Measurements from ENCODE around the gene ARHGAP5. TPM values are rescaled to one million over a fixed set of nuclear protein-coding genes. Genes with fewer than 3 reads are reported as not detected.

ARHGAP5 gene
- total RNA-seq, 2 donors from 2014 or later: 65.1 to 77.7 TPM

GRCh38 chr14:32081901-32082300 is 4.8 kb downstream of the ARHGAP5 start:
- Mint-ChIP-seq H3K36me3 (ENCODE audit: low read depth) (peaks cover 2% of the 10 kb centered on the region), H3K4me1 (peaks cover 46% of the 10 kb centered on the region), H3K4me3 (no peak overlapping the region), H3K27me3 (no peaks in the 10 kb centered on the region), H3K27ac (no peak overlapping the region)
- DNase-seq: no peak
- H3K9me3 ChIP-seq (ENCODE audit: control insufficient read depth, low read length, poor library complexity, severe bottlenecking): no peaks in the 10 kb centered on the region
- ATAC-seq: no peak

- Mint-ChIP-seq H3K27me3 (no peaks in the 10 kb centered on the region), H3K27ac (no peak overlapping the region), H3K36me3 (ENCODE audit: low read depth) (peaks cover 2% of the 10 kb centered on the region), H3K4me3 (no peak overlapping the region), H3K4me1 (peaks cover 45% of the 10 kb centered on the region)
- no peak for DNase-seq
- no peaks in the 10 kb centered on the region for H3K9me3 ChIP-seq (ENCODE audit: control insufficient read depth, low read length, poor library complexity, severe bottlenecking)
- ATAC-seq: no peak
Measured at GRCh38 chr14:32083315-32083624, 6.2 kb downstream of the ARHGAP5 start.

DNA sequence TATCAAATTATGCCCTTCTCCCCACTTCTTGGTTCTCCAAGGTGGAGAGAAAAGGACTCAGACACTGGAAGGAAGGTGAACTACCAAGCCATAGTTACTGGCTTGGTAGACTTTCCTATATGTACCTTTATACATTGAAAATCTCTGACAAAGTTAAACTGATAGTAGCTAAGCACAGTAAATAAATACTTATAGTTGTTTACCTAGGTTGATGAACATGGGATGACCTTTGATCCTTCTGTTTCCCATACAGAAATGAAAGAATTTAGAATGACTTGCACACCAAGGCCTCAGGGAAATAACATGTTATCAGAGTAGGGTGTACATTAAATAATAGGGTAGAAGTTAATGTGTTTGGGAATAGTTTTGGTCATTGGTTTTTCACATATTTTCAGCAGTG is 6.7 kb downstream of the ARHGAP5 start:
- H3K4me1 Mint-ChIP-seq: peaks cover 40% of the 10 kb centered on the region
- no peaks in the 10 kb centered on the region for H3K9me3 ChIP-seq (ENCODE audit: control insufficient read depth, low read length, poor library complexity, severe bottlenecking)
- ATAC-seq: no peak
- no peak overlapping the region for H3K4me3 Mint-ChIP-seq
- no peak overlapping the region for H3K27ac Mint-ChIP-seq
- H3K36me3 Mint-ChIP-seq (ENCODE audit: low read depth): peaks cover 2% of the 10 kb centered on the region
- no peaks in the 10 kb centered on the region for H3K27me3 Mint-ChIP-seq
- DNase-seq: no peak

DNA sequence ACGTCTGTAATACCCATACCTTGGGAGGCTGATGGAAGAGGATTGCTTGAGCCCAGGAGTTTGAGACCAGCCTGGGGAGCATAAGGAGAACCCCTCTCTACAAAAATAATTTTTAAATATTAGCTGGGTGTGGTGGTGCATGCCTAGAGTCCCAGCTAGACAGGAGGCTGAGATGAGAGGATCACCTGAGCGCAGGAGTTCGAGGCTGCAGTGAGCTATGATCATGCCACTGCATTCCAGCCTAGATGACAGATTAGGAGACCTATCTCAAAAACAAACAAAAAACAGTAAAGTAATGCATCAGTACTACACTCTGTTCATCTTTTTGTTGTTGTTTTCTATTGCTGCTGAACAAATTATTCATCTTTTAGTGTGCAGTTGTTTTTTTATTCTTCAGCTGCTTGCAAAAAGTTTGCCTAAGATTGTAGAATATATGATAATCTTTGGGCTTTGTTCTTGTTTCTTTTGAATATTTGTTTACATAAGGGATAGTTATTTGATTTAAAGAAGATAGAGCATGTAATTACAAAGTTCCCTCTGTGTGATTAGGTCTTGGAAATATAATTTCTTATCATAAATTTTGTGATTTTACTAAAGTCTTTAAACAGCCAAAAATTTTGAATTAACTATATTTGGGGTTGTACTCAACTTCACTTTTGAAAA is 8.2 kb downstream of the ARHGAP5 start:
- DNase-seq (no peak), ATAC-seq (no peak)
- H3K4me3 Mint-ChIP-seq: no peak overlapping the region
- no peaks in the 10 kb centered on the region for H3K27me3 Mint-ChIP-seq
- peak overlapping the region; percentile 79 for H3K27ac Mint-ChIP-seq
- H3K9me3 ChIP-seq (ENCODE audit: control insufficient read depth, low read length, poor library complexity, severe bottlenecking): no peaks in the 10 kb centered on the region
- H3K36me3 Mint-ChIP-seq (ENCODE audit: low read depth): peaks cover 2% of the 10 kb centered on the region
- H3K4me1 Mint-ChIP-seq: peaks cover 35% of the 10 kb centered on the region

DNA sequence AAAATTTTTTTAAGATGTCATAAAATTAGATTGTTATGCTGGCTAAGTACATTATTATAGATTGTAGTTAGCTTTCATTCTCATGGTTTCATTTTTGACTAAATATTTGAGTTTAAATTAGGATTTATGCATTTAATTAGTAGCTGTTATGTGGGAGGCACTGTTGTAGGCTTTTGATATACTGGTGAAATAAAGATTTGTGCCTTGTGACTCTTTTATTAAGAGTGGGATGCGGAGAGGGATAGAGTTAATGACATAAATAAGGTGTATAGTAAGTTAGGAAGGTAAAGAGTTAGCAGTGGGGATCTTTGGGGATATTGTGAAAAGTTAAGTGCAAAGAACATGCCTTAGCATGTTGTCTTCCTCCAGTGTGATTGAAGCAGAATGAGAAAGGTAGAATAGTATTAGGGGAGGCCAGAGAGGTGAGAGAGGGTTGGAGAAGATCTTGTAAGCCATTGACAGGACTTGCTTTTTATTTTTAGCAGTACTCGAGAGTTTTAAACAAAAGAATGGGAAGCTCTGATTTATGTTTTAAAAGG is 8.8 kb downstream of the ARHGAP5 start:
- H3K27me3 Mint-ChIP-seq: no peaks in the 10 kb centered on the region
- DNase-seq (no peak), ATAC-seq (no peak)
- no peaks in the 10 kb centered on the region for H3K9me3 ChIP-seq (ENCODE audit: control insufficient read depth, low read length, poor library complexity, severe bottlenecking)
- H3K27ac Mint-ChIP-seq: peak overlapping the region; percentile 79
- H3K4me3 Mint-ChIP-seq: peak overlapping the region; percentile 19
- peaks cover 34% of the 10 kb centered on the region for H3K4me1 Mint-ChIP-seq
- peaks cover 6% of the 10 kb centered on the region for H3K36me3 Mint-ChIP-seq (ENCODE audit: low read depth)

DNA sequence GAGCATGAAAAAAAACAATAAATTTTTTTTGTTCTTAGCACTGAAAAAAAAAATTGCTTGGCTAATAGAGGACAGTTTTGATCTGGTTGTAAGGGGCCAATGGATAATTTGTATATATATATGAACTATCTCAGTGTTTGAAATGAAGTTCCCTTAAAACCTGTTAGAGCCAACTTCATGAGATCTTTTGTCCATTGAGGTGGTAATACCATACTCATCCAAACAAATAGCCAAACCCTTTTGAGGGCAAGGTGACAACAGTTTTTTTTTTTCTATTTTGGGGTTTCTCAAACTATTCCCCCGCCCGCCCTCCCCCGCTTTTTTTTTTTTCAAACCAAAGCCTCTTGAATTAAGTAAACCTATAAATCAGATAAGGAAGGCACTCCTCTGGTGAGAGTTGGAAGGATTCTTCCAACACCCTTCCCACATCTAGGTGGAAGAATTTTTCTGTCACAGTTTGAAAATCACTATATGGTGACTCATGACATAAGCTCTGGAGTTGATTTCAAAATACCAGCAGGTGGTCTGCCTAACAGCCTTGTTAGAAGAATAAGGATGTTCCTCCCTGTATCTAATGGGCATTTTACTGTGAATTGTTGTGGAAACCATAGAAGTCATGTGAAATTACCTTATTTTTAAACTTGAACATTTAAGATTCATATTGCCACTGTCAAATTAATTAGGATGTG is 10.2 kb downstream of the ARHGAP5 start:
- no peak for DNase-seq
- Mint-ChIP-seq H3K27ac (no peak overlapping the region), H3K36me3 (ENCODE audit: low read depth) (peaks cover 11% of the 10 kb centered on the region), H3K4me1 (peaks cover 35% of the 10 kb centered on the region), H3K27me3 (no peaks in the 10 kb centered on the region), H3K4me3 (no peak overlapping the region)
- no peak for ATAC-seq
- H3K9me3 ChIP-seq (ENCODE audit: control insufficient read depth, low read length, poor library complexity, severe bottlenecking): no peaks in the 10 kb centered on the region

- no peaks in the 10 kb centered on the region for H3K9me3 ChIP-seq (ENCODE audit: control insufficient read depth, low read length, poor library complexity, severe bottlenecking)
- DNase-seq (no peak), ATAC-seq (no peak)
- peak overlapping the region; percentile 14 for H3K27ac Mint-ChIP-seq
- peaks cover 11% of the 10 kb centered on the region for H3K36me3 Mint-ChIP-seq (ENCODE audit: low read depth)
- H3K4me1 Mint-ChIP-seq: peaks cover 32% of the 10 kb centered on the region
- H3K27me3 Mint-ChIP-seq: no peaks in the 10 kb centered on the region
- no peak overlapping the region for H3K4me3 Mint-ChIP-seq
Measured at GRCh38 chr14:32087907-32088306, 10.8 kb downstream of the ARHGAP5 start.

DNA sequence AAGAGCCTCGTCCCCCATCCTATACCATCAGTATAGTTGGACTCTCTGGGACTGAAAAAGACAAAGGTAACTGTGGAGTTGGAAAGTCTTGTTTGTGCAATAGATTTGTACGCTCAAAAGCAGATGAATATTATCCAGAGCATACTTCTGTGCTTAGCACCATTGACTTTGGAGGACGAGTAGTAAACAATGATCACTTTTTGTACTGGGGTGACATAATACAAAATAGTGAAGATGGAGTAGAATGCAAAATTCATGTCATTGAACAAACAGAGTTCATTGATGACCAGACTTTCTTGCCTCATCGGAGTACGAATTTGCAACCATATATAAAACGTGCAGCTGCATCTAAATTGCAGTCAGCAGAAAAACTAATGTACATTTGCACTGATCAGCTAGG is 13.6 kb downstream of the ARHGAP5 start:
- Mint-ChIP-seq H3K27ac (no peak overlapping the region), H3K36me3 (ENCODE audit: low read depth) (peaks cover 13% of the 10 kb centered on the region), H3K4me1 (peaks cover 32% of the 10 kb centered on the region), H3K27me3 (no peaks in the 10 kb centered on the region), H3K4me3 (no peak overlapping the region)
- H3K9me3 ChIP-seq (ENCODE audit: control insufficient read depth, low read length, poor library complexity, severe bottlenecking): no peaks in the 10 kb centered on the region
- ATAC-seq (no peak), DNase-seq (no peak)

GRCh38 chr14:32099473-32099872 is 22.4 kb downstream of the ARHGAP5 start:
- Mint-ChIP-seq H3K27ac (peak overlapping the region; percentile 69), H3K4me1 (peaks cover 48% of the 10 kb centered on the region), H3K4me3 (no peak overlapping the region), H3K27me3 (no peaks in the 10 kb centered on the region), H3K36me3 (ENCODE audit: low read depth) (no peaks in the 10 kb centered on the region)
- no peaks in the 10 kb centered on the region for H3K9me3 ChIP-seq (ENCODE audit: control insufficient read depth, low read length, poor library complexity, severe bottlenecking)
- no peak for ATAC-seq
- no peak for DNase-seq

- no peaks in the 10 kb centered on the region for H3K9me3 ChIP-seq (ENCODE audit: control insufficient read depth, low read length, poor library complexity, severe bottlenecking)
- Mint-ChIP-seq H3K36me3 (ENCODE audit: low read depth) (no peaks in the 10 kb centered on the region), H3K27ac (peak overlapping the region; percentile 69), H3K27me3 (no peaks in the 10 kb centered on the region), H3K4me1 (peaks cover 50% of the 10 kb centered on the region), H3K4me3 (no peak overlapping the region)
- no peak for ATAC-seq
- no peak for DNase-seq
Measured at GRCh38 chr14:32100175-32100574, 23.1 kb downstream of the ARHGAP5 start.

DNA sequence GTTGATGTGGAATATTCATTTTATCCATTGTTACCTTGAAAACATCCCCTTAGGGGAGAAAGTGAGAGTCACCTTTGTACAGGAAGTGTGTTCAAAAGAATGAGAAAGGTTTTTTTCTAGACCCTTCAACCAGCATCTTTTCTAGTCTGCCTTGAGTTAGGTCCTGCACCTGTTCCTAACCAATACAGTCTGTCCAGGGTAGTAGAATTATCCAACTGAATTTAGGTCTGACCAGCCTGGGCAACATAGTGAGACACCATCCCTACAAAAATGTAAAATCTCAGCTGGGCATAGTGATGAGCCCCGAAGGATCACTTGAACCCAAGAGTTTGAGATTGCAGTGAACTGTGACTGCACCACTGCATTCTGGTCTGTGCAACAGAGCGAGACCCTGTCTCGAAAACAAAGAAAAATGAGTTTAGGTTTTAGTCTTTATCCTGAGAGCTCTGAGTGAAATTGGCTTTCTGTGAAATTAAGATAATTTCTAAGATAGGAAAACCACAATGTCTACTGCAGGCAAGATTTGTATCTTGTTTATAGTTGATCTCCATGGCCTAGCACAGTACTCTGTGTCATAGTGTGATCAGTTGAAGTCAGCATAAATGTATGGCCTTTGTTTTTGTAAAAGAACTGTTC is 25.2 kb downstream of the ARHGAP5 start:
- peak overlapping the region; percentile 66 for H3K4me3 Mint-ChIP-seq
- DNase-seq: no peak
- H3K4me1 Mint-ChIP-seq: peaks cover 55% of the 10 kb centered on the region
- H3K36me3 Mint-ChIP-seq (ENCODE audit: low read depth): no peaks in the 10 kb centered on the region
- no peaks in the 10 kb centered on the region for H3K27me3 Mint-ChIP-seq
- H3K9me3 ChIP-seq (ENCODE audit: control insufficient read depth, low read length, poor library complexity, severe bottlenecking): no peaks in the 10 kb centered on the region
- H3K27ac Mint-ChIP-seq: peak overlapping the region; percentile 93
- ATAC-seq: peak; percentile 95

DNA sequence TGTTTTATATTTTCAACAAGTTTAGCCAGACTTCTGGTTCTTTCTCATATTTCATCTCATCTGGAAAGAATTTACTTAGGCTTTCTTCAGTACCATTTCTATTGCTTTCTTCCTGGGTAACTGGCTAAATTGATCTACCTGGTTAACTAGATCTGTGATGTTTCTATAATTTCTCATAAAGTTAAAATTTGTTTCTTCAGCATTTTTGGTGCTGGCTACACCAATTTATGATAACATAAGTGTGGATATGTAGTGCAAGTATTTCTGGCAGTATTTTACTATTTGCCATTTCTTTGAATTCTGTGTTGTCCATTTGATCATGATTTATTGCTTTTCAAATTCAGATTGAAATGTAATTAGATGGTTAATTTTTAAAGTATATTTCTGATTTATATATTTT is 25.9 kb downstream of the ARHGAP5 start:
- H3K9me3 ChIP-seq (ENCODE audit: control insufficient read depth, low read length, poor library complexity, severe bottlenecking): no peaks in the 10 kb centered on the region
- Mint-ChIP-seq H3K4me1 (peaks cover 50% of the 10 kb centered on the region), H3K27ac (peak overlapping the region; percentile 93), H3K4me3 (no peak overlapping the region), H3K27me3 (no peaks in the 10 kb centered on the region), H3K36me3 (ENCODE audit: low read depth) (no peaks in the 10 kb centered on the region)
- no peak for ATAC-seq
- DNase-seq: no peak

GRCh38 chr14:32104308-32104707 is 27.2 kb downstream of the ARHGAP5 start:
- Mint-ChIP-seq H3K27me3 (no peaks in the 10 kb centered on the region), H3K36me3 (ENCODE audit: low read depth) (no peaks in the 10 kb centered on the region), H3K4me1 (peaks cover 39% of the 10 kb centered on the region), H3K27ac (peak overlapping the region; percentile 93), H3K4me3 (no peak overlapping the region)
- DNase-seq: no peak
- no peaks in the 10 kb centered on the region for H3K9me3 ChIP-seq (ENCODE audit: control insufficient read depth, low read length, poor library complexity, severe bottlenecking)
- ATAC-seq: no peak

All from T-helper 17 cell (primary cell).